Measurements from ENCODE around the gene MTMR6.
A peak's percentile ranks its signal among the peaks of the same experiment; 100 is the strongest.

MTMR6 gene

DNA sequence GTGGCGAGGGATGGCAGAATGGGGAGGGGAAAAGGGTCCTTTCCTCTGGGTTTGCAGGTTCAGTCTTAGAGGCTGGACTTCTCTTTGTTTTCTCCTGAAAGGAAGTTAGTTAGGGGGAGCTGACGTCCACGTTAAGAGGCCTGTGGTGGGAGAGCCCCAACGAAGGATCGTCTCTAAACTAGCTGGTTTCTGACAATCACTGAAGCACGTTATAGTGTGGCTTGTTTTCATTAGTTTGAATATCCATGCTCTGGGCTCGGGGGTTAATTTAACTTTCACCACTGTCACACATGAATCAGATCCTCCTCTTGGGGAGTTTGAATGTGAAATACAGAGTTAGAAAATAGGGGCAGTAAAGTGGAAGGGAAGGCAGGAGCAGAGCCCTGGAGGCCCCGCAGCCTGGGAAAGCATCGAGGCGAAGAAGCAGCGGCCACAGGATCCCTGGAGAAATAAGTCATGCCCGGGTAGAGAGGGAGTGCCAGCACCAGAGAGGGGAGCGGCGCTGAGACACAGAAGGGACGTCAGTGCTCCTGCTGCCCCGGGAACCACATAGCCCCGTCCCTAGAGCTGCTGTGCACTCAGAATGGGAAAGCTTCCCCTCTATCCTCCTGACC lies 84.1 kb downstream of the MTMR6 start:
- no peak for TF ChIP-seq CTCF (IDR thresholded peaks at IDR 0.05; ENCODE audit: low read depth, low read length)

GRCh38 chr13:25200783-25201182 lies 86.5 kb downstream of the MTMR6 start:
- no peaks in the 10 kb centered on the region for H3K36me3 ChIP-seq
- TF ChIP-seq CTCF (IDR thresholded peaks at IDR 0.05; ENCODE audit: low read depth, low read length), result no peak
- H3K27me3 ChIP-seq (ENCODE audit: insufficient read depth, low read depth, severe bottlenecking), result no peaks in the 10 kb centered on the region
- H3K27ac ChIP-seq, result no peak overlapping the region
- peaks cover 19% of the 10 kb centered on the region for H3K9me3 ChIP-seq (ENCODE audit: severe bottlenecking)
- DNase-seq, result no peak
- H3K4me3 ChIP-seq (ENCODE audit: low read depth, low read length), result no peak overlapping the region

More for the DNA sequence above, 84.1 kb downstream of the MTMR6 start:
- no peaks in the 10 kb centered on the region for H3K27me3 ChIP-seq (ENCODE audit: insufficient read depth, low read depth, severe bottlenecking)
- peaks cover 12% of the 10 kb centered on the region for H3K9me3 ChIP-seq (ENCODE audit: severe bottlenecking)
- DNase-seq, result no peak
- H3K27ac ChIP-seq, result peak overlapping the region; percentile 33
- H3K36me3 ChIP-seq, result no peaks in the 10 kb centered on the region
- no peak overlapping the region for H3K4me3 ChIP-seq (ENCODE audit: low read depth, low read length)

DNA sequence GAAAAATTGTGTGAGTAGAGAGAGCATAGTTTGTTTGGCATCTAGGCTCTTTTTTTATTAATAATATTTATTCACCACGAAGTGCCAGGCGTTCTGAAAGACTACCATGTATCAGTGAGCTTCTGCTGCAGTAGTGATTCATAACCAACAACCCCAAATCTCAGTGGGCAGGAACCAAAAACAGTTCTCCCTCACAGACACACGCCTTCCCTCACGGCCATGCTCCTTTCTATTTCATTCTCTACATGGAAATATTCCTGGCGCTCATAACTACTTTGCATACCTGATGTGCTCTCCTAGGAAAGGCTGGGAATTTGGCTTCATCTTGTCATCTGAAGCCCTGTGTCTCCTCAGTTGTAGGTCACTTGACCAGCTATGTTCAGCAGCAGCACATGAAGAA lies 88.6 kb downstream of the MTMR6 start:
- DNase-seq, result no peak
- peaks cover 34% of the 10 kb centered on the region for H3K9me3 ChIP-seq (ENCODE audit: severe bottlenecking)
- H3K36me3 ChIP-seq, result no peaks in the 10 kb centered on the region
- H3K27ac ChIP-seq, result no peak overlapping the region
- no peak for TF ChIP-seq CTCF (IDR thresholded peaks at IDR 0.05; ENCODE audit: low read depth, low read length)
- H3K4me3 ChIP-seq (ENCODE audit: low read depth, low read length), result no peak overlapping the region
- H3K27me3 ChIP-seq (ENCODE audit: insufficient read depth, low read depth, severe bottlenecking), result no peaks in the 10 kb centered on the region

- Histone ChIP-seq H3K9me3 (ENCODE audit: severe bottlenecking) (peaks cover 33% of the 10 kb centered on the region), H3K27ac (no peak overlapping the region), H3K36me3 (no peaks in the 10 kb centered on the region), H3K4me3 (ENCODE audit: low read depth, low read length) (no peak overlapping the region), H3K27me3 (ENCODE audit: insufficient read depth, low read depth, severe bottlenecking) (no peaks in the 10 kb centered on the region)
- no peak for TF ChIP-seq CTCF (IDR thresholded peaks at IDR 0.05; ENCODE audit: low read depth, low read length)
- DNase-seq, result no peak
These were observed 90.3 kb downstream of the MTMR6 start for GRCh38 chr13:25196971-25197370.

Measured in WERI-Rb-1 (cell line).